Sigmoid colon (tissue), 4 donors: Measurements from ENCODE around the gene MAT2A.

Source experiments
- CTCF ChIP-seq, 4 experiments: fragments of 450-650 bp in 3 of 4; fragments of 200-600 bp in 1 of 4; IDR thresholded peaks; one replicate each; pipeline ENCODE4 v1.5.1; 2016 to 2019; ENCODE audit warnings: antibody characterized with exemption in 4 of 4, mild to moderate bottlenecking in 3 of 4, moderate library complexity in 2 of 4
- EP300 ChIP-seq, 4 donors: sonication (generic); formaldehyde crosslinking; IDR thresholded peaks; one replicate each; pipeline ENCODE4 v1.6.1; 2017; ENCODE audit warnings: antibody characterized with exemption in 4 of 4
- POLR2A ChIP-seq, 2 donors: fragments of 450-650 bp; IDR thresholded peaks; one replicate each; pipeline ENCODE4 v1.6.1; 2016; ENCODE audit warnings: antibody characterized with exemption in 2 of 2, mild to moderate bottlenecking in 2 of 2, moderate library complexity in 2 of 2
- POLR2AphosphoS5 ChIP-seq, 4 donors: sonication (generic); formaldehyde crosslinking; IDR thresholded peaks; one replicate each; pipeline ENCODE4 v1.6.1; 2017; ENCODE audit warnings: antibody characterized with exemption in 4 of 4

GRCh38 chr2:85577063-85577385 lies 38.1 kb downstream of the MAT2A start:
- TF ChIP-seq POLR2A (IDR thresholded peaks at IDR 0.05) (no peak), POLR2AphosphoS5 (IDR thresholded peaks at IDR 0.05) (no peak), CTCF (IDR thresholded peaks at IDR 0.05) (no peak), EP300 (IDR thresholded peaks at IDR 0.05) (no peak)
